SJSA1 (cell line): ENCODE measurements around the gene ENG. TPM values are rescaled to one million over a fixed set of nuclear protein-coding genes. Genes with fewer than 3 reads are reported as not detected.
"Not testable (repeated sequence)": the region's sequence is repeated elsewhere in the genome, so short reads cannot be mapped to it uniquely, and the experiment has no call there.

Experiments
- DNase-seq, 2 experiments: peaks; one replicate each; pipeline ENCODE4 v3.0.0-alpha.2; 2015 to 2020; ENCODE audit warnings: low spot score in 2 of 2, low read depth in 1 of 2
- H3K27ac ChIP-seq: fragments of 250-450 bp; sonication (Bioruptor Pico); 2 replicates; pipeline ENCODE4 v1.5.1; 2020; ENCODE audit warnings: mild to moderate bottlenecking, moderate library complexity
- H3K27me3 ChIP-seq: fragments of 250-450 bp; sonication (Bioruptor Pico); replicated peaks from 2 replicates; pipeline ENCODE4 v1.5.1; 2020; ENCODE audit warnings: mild to moderate bottlenecking, moderate library complexity
- H3K36me3 ChIP-seq: fragments of 250-450 bp; sonication (Bioruptor Pico); 2 replicates; pipeline ENCODE4 v1.5.1; 2020; ENCODE audit warnings: mild to moderate bottlenecking
- H3K4me1 ChIP-seq: fragments of 250-450 bp; sonication (Bioruptor Pico); replicated peaks from 2 replicates; pipeline ENCODE4 v1.6.1; 2021; ENCODE audit warnings: mild to moderate bottlenecking
- H3K4me3 ChIP-seq: fragments of 250-450 bp; sonication (Bioruptor Pico); 2 replicates; pipeline ENCODE4 v1.5.1; 2020; ENCODE audit warnings: mild to moderate bottlenecking
- H3K9me3 ChIP-seq: fragments of 250-450 bp; sonication (Bioruptor Pico); replicated peaks from 2 replicates; pipeline ENCODE4 v1.5.1; 2020; ENCODE audit warnings: mild to moderate bottlenecking
- total RNA-seq: library from RNA; depleted of rRNA; stranded (reverse); fragments of >200 nt; shearing (Covaris generic); gene quantifications from 2 replicates; pipeline ENCODE4 v1.2.3, GENCODE V29; 2014

ENG gene
- total RNA-seq, 1 experiment from 2014 or later: 8.7 TPM

- H3K36me3 ChIP-seq: peaks cover 27% of the 10 kb centered on the region
- H3K4me1 ChIP-seq: peaks cover 22% of the 10 kb centered on the region
- H3K4me3 ChIP-seq: no peak overlapping the region
- H3K27ac ChIP-seq: no peak overlapping the region
- peaks cover 9% of the 10 kb centered on the region for H3K9me3 ChIP-seq
- DNase-seq: no peak
- no peaks in the 10 kb centered on the region for H3K27me3 ChIP-seq
Measured at GRCh38 chr9:127850286-127850830, 4.1 kb downstream of the ENG start.

- peaks cover 27% of the 10 kb centered on the region for H3K36me3 ChIP-seq
- H3K27ac ChIP-seq: no peak overlapping the region
- DNase-seq: no peak
- peaks cover 12% of the 10 kb centered on the region for H3K4me1 ChIP-seq
- H3K9me3 ChIP-seq: peaks cover 9% of the 10 kb centered on the region
- H3K4me3 ChIP-seq: no peak overlapping the region
- H3K27me3 ChIP-seq: no peaks in the 10 kb centered on the region
Measured at GRCh38 chr9:127848756-127849504, 5.5 kb downstream of the ENG start.

GRCh38 chr9:127847833-127848755, 6.4 kb downstream of the ENG start:
- no peak for DNase-seq
- Histone ChIP-seq H3K9me3 (peaks cover 9% of the 10 kb centered on the region), H3K27ac (no peak overlapping the region), H3K36me3 (peaks cover 29% of the 10 kb centered on the region), H3K4me1 (peaks cover 4% of the 10 kb centered on the region), H3K4me3 (no peak overlapping the region), H3K27me3 (no peaks in the 10 kb centered on the region)

GRCh38 chr9:127847178-127847510, 7.3 kb downstream of the ENG start:
- Histone ChIP-seq H3K36me3 (peaks cover 30% of the 10 kb centered on the region), H3K9me3 (peaks cover 9% of the 10 kb centered on the region), H3K27me3 (no peaks in the 10 kb centered on the region), H3K4me3 (no peak overlapping the region), H3K27ac (no peak overlapping the region), H3K4me1 (no peaks in the 10 kb centered on the region; the same call in 1 of the 2 replicates)
- DNase-seq: no peak

- H3K27me3 ChIP-seq: no peaks in the 10 kb centered on the region
- H3K27ac ChIP-seq: no peak overlapping the region
- peaks cover 28% of the 10 kb centered on the region for H3K36me3 ChIP-seq
- DNase-seq: no peak
- peaks cover 9% of the 10 kb centered on the region for H3K9me3 ChIP-seq
- no peak overlapping the region for H3K4me3 ChIP-seq
- H3K4me1 ChIP-seq: no peaks in the 10 kb centered on the region; the same call in 1 of the 2 replicates
Measured at GRCh38 chr9:127846443-127847177, 7.8 kb downstream of the ENG start.

- H3K9me3 ChIP-seq, H3K27me3 ChIP-seq, H3K4me3 ChIP-seq, H3K4me1 ChIP-seq, DNase-seq, H3K27ac ChIP-seq: not testable (repeated sequence)
- H3K36me3 ChIP-seq: peaks cover 25% of the 10 kb centered on the region
Measured at GRCh38 chr9:127845619-127846018, 8.8 kb downstream of the ENG start.

GRCh38 chr9:127844821-127845359, 9.6 kb downstream of the ENG start:
- Histone ChIP-seq H3K27ac (no peak overlapping the region), H3K9me3 (peaks cover 9% of the 10 kb centered on the region), H3K4me3 (no peak overlapping the region), H3K27me3 (no peaks in the 10 kb centered on the region), H3K4me1 (no peaks in the 10 kb centered on the region; the same call in 1 of the 2 replicates), H3K36me3 (peaks cover 25% of the 10 kb centered on the region)
- no peak for DNase-seq

GRCh38 chr9:127841087-127841835, 13.2 kb downstream of the ENG start:
- no peak overlapping the region for H3K4me3 ChIP-seq
- peaks cover 31% of the 10 kb centered on the region for H3K4me1 ChIP-seq
- DNase-seq: no peak
- no peak overlapping the region for H3K27ac ChIP-seq
- H3K36me3 ChIP-seq: peaks cover 27% of the 10 kb centered on the region
- H3K27me3 ChIP-seq: no peaks in the 10 kb centered on the region
- no peaks in the 10 kb centered on the region for H3K9me3 ChIP-seq

- H3K36me3 ChIP-seq: peaks cover 31% of the 10 kb centered on the region
- H3K4me3 ChIP-seq: no peak overlapping the region
- peaks cover 44% of the 10 kb centered on the region for H3K4me1 ChIP-seq
- no peaks in the 10 kb centered on the region for H3K27me3 ChIP-seq
- H3K27ac ChIP-seq: peak overlapping the region; percentile 79
- H3K9me3 ChIP-seq: no peaks in the 10 kb centered on the region
- peak; percentile 62 to 92 for DNase-seq
Measured at GRCh38 chr9:127838375-127839078, 15.9 kb downstream of the ENG start.

GRCh38 chr9:127837346-127837745, 17.1 kb downstream of the ENG start:
- DNase-seq: no peak
- no peaks in the 10 kb centered on the region for H3K27me3 ChIP-seq
- H3K36me3 ChIP-seq: peaks cover 27% of the 10 kb centered on the region
- H3K4me3 ChIP-seq: no peak overlapping the region
- H3K9me3 ChIP-seq: no peaks in the 10 kb centered on the region
- H3K4me1 ChIP-seq: peaks cover 44% of the 10 kb centered on the region
- H3K27ac ChIP-seq: no peak overlapping the region

- DNase-seq, H3K27me3 ChIP-seq, H3K9me3 ChIP-seq, H3K4me3 ChIP-seq: not testable (repeated sequence)
- peaks cover 24% of the 10 kb centered on the region for H3K36me3 ChIP-seq
- H3K27ac ChIP-seq: peak overlapping the region; percentile 91
- peaks cover 44% of the 10 kb centered on the region for H3K4me1 ChIP-seq
Measured at GRCh38 chr9:127836561-127836960, 17.9 kb downstream of the ENG start.

- Histone ChIP-seq H3K4me3 (no peak overlapping the region), H3K4me1 (peaks cover 44% of the 10 kb centered on the region), H3K27me3 (no peaks in the 10 kb centered on the region), H3K36me3 (peaks cover 22% of the 10 kb centered on the region), H3K27ac (peak overlapping the region; percentile 91), H3K9me3 (no peaks in the 10 kb centered on the region)
- DNase-seq: peak; percentile 65 to 82
Measured at GRCh38 chr9:127835991-127836516, 18.4 kb downstream of the ENG start.
